Neural cell (in vitro differentiated cells): Measurements from ENCODE around the gene GAB2. TPM values are rescaled to one million over a fixed set of nuclear protein-coding genes. Genes with fewer than 3 reads are reported as not detected.

Source experiments
- H2AFZ ChIP-seq: fragments of 200-600, 300-800 bp; sonication (generic), shearing (Covaris generic); 2 replicates; pipeline ENCODE4 v1.6.0; 2014; ENCODE audit warnings: low read depth, mild to moderate bottlenecking, antibody characterized with exemption, low read length, moderate library complexity
- H3F3A ChIP-seq: fragments of 200-600 bp; shearing (Covaris generic); 2 replicates; pipeline ENCODE4 v1.6.1; 2016; ENCODE audit warnings: mild to moderate bottlenecking, moderate library complexity, mixed read lengths, antibody characterized with exemption, low read length; ENCODE audit not compliant: insufficient read depth, poor library complexity, severe bottlenecking
- H3K27ac ChIP-seq: fragments of 200-600, 300-800 bp; sonication (generic), shearing (Covaris generic); 2 replicates; pipeline ENCODE4 v1.5.1; 2014; ENCODE audit warnings: mild to moderate bottlenecking, low read length, moderate library complexity
- H3K27me3 ChIP-seq: fragments of 300-800, 200-600 bp; sonication (generic), shearing (Covaris generic); 2 replicates; pipeline ENCODE4 v1.6.0; 2014; ENCODE audit warnings: mild to moderate bottlenecking, low read depth, low read length, moderate library complexity; ENCODE audit not compliant: insufficient read depth
- H3K36me3 ChIP-seq: fragments of 300-800, 200-600 bp; sonication (generic), shearing (Covaris generic); 2 replicates; pipeline ENCODE4 v1.5.1; 2014; ENCODE audit warnings: mild to moderate bottlenecking, antibody characterized with exemption, low read length, moderate library complexity; ENCODE audit not compliant: insufficient read depth
- H3K4me2 ChIP-seq: fragments of 300-800, 200-600 bp; sonication (generic), shearing (Covaris generic); 2 replicates; pipeline ENCODE4 v1.6.0; 2014; ENCODE audit warnings: mild to moderate bottlenecking, low read length
- H3K4me3 ChIP-seq: fragments of 300-800, 200-600 bp; sonication (generic), shearing (Covaris generic); 2 replicates; pipeline ENCODE4 v1.5.1; 2014; ENCODE audit warnings: mild to moderate bottlenecking, low read length, moderate library complexity
- H3K79me2 ChIP-seq: fragments of 200-600 bp; shearing (Covaris generic); replicated peaks from 2 replicates; pipeline ENCODE4 v1.6.0; 2014; ENCODE audit warnings: mild to moderate bottlenecking, low read length, moderate library complexity; ENCODE audit not compliant: insufficient read depth
- H3K9ac ChIP-seq: fragments of 300-800, 200-600 bp; sonication (generic), shearing (Covaris generic); 2 replicates; pipeline ENCODE4 v1.6.1; 2016; ENCODE audit warnings: mild to moderate bottlenecking, low read length, mixed read lengths
- H3K9me2 ChIP-seq: fragments of 200-600 bp; shearing (Covaris generic); 2 replicates; pipeline ENCODE4 v1.6.1; 2016; ENCODE audit warnings: mild to moderate bottlenecking, low read length, mixed read lengths; ENCODE audit not compliant: insufficient read depth
- H3K9me3 ChIP-seq: fragments of 200-600, 300-800 bp; sonication (generic), shearing (Covaris generic); 2 replicates; pipeline ENCODE4 v1.6.1; 2016; ENCODE audit warnings: mild to moderate bottlenecking, mixed run types, low read length, moderate library complexity, mixed read lengths
- H4K20me1 ChIP-seq: fragments of 200-600 bp; shearing (Covaris generic); 2 replicates; pipeline ENCODE4 v1.6.1; 2016; ENCODE audit warnings: mild to moderate bottlenecking, mixed run types; ENCODE audit not compliant: insufficient read depth
- EP300 ChIP-seq: fragments of 450-650 bp; conservative IDR thresholded peaks from 2 replicates; pipeline ENCODE4 v1.6.1; 2014; ENCODE audit warnings: antibody characterized with exemption, mild to moderate bottlenecking, moderate library complexity; ENCODE audit not compliant: poor library complexity, severe bottlenecking
- EZH2 ChIP-seq: fragments of 200-600, 300-800 bp; shearing (Covaris generic), sonication (generic); IDR thresholded peaks from 2 replicates; pipeline ENCODE4 v1.6.1; 2014; ENCODE audit warnings: antibody characterized with exemption, low read length, borderline replicate concordance, mild to moderate bottlenecking; ENCODE audit not compliant: insufficient read depth, poor library complexity, severe bottlenecking
- MXI1 ChIP-seq: fragments of 450-650 bp; conservative IDR thresholded peaks from 2 replicates; pipeline ENCODE4 v1.6.1; 2014; ENCODE audit warnings: antibody characterized with exemption, mild to moderate bottlenecking; ENCODE audit not compliant: poor library complexity, severe bottlenecking
- POLR2AphosphoS5 ChIP-seq: IDR thresholded peaks from 2 replicates; pipeline ENCODE4 v1.6.1; 2012
- RAD21 ChIP-seq: fragments of 450-650 bp; conservative IDR thresholded peaks from 2 replicates; pipeline ENCODE4 v1.6.1; 2014; ENCODE audit warnings: antibody characterized with exemption, mild to moderate bottlenecking, moderate library complexity
- SMC3 ChIP-seq: fragments of 450-650 bp; conservative IDR thresholded peaks from 2 replicates; pipeline ENCODE4 v1.6.1; 2014; ENCODE audit warnings: antibody characterized with exemption, mild to moderate bottlenecking, moderate library complexity; ENCODE audit not compliant: poor library complexity
- TAF1 ChIP-seq: IDR thresholded peaks from 2 replicates; pipeline ENCODE4 v1.6.1; 2012; ENCODE audit warnings: low read depth
- polyA plus RNA-seq: library from polyadenylated mRNA; depleted of rRNA; stranded (reverse); fragments of >200 nt; gene quantifications from 2 replicates; pipeline ENCODE4 v1.2.3, GENCODE V29; 2014
- TF ChIP-seq, protein P1 (sequence below): IDR thresholded peaks from 2 replicates; pipeline ENCODE4 v1.6.1; 2012; ENCODE audit warnings: borderline replicate concordance
- TF ChIP-seq, protein P2 (sequence below): fragments of 450-650 bp; IDR thresholded peaks from 2 replicates; pipeline ENCODE4 v1.5.1; 2014; ENCODE audit warnings: antibody characterized with exemption, mild to moderate bottlenecking, moderate library complexity; ENCODE audit not compliant: poor library complexity, severe bottlenecking

Gene GAB2
- polyA plus RNA-seq, 1 donor from 2014 or later = 21.9 TPM

DNA sequence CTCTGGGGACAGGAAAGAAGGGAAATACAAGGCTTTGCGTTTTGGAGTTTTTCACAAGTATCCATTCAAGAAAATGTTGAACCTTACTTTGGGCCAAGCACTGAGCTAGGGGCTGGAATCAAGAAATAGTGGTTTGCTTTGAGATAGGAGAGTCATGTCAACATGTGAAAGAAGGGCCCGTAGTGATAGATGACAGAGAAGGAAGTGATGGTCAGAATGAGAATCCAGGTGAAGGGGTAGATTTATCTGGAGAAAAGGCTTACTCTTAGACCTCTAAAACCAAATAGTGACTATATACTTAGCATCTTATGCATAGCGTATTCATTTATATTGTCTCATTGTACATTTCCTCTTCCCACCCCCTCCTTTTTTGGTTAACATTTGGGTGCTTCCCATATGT, 87.3 kb downstream of the GAB2 start:
- Histone ChIP-seq H3K4me2 (no peak overlapping the region), H3K9me3 (no peaks in the 10 kb centered on the region), H3K27ac (no peak overlapping the region), H3K9ac (no peak overlapping the region), H3K79me2 (peaks cover 16% of the 10 kb centered on the region), H3K4me3 (no peak overlapping the region), H3K9me2 (no peaks in the 10 kb centered on the region), H3K36me3 (no peaks in the 10 kb centered on the region), H3F3A (no peaks in the 10 kb centered on the region), H4K20me1 (no peaks in the 10 kb centered on the region), H3K27me3 (no peaks in the 10 kb centered on the region), H2AFZ (no peak overlapping the region)
- TF ChIP-seq TAF1 = no peak
- TF ChIP-seq, protein P1, sequence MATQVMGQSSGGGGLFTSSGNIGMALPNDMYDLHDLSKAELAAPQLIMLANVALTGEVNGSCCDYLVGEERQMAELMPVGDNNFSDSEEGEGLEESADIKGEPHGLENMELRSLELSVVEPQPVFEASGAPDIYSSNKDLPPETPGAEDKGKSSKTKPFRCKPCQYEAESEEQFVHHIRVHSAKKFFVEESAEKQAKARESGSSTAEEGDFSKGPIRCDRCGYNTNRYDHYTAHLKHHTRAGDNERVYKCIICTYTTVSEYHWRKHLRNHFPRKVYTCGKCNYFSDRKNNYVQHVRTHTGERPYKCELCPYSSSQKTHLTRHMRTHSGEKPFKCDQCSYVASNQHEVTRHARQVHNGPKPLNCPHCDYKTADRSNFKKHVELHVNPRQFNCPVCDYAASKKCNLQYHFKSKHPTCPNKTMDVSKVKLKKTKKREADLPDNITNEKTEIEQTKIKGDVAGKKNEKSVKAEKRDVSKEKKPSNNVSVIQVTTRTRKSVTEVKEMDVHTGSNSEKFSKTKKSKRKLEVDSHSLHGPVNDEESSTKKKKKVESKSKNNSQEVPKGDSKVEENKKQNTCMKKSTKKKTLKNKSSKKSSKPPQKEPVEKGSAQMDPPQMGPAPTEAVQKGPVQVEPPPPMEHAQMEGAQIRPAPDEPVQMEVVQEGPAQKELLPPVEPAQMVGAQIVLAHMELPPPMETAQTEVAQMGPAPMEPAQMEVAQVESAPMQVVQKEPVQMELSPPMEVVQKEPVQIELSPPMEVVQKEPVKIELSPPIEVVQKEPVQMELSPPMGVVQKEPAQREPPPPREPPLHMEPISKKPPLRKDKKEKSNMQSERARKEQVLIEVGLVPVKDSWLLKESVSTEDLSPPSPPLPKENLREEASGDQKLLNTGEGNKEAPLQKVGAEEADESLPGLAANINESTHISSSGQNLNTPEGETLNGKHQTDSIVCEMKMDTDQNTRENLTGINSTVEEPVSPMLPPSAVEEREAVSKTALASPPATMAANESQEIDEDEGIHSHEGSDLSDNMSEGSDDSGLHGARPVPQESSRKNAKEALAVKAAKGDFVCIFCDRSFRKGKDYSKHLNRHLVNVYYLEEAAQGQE = no peak
- TF ChIP-seq EP300 = no peak
- TF ChIP-seq EZH2 = no peak
- TF ChIP-seq MXI1 = no peak
- no peak for TF ChIP-seq SMC3
- TF ChIP-seq RAD21 = no peak
- TF ChIP-seq POLR2AphosphoS5 = no peak
- TF ChIP-seq, protein P2, sequence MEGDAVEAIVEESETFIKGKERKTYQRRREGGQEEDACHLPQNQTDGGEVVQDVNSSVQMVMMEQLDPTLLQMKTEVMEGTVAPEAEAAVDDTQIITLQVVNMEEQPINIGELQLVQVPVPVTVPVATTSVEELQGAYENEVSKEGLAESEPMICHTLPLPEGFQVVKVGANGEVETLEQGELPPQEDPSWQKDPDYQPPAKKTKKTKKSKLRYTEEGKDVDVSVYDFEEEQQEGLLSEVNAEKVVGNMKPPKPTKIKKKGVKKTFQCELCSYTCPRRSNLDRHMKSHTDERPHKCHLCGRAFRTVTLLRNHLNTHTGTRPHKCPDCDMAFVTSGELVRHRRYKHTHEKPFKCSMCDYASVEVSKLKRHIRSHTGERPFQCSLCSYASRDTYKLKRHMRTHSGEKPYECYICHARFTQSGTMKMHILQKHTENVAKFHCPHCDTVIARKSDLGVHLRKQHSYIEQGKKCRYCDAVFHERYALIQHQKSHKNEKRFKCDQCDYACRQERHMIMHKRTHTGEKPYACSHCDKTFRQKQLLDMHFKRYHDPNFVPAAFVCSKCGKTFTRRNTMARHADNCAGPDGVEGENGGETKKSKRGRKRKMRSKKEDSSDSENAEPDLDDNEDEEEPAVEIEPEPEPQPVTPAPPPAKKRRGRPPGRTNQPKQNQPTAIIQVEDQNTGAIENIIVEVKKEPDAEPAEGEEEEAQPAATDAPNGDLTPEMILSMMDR = no peak

DNA sequence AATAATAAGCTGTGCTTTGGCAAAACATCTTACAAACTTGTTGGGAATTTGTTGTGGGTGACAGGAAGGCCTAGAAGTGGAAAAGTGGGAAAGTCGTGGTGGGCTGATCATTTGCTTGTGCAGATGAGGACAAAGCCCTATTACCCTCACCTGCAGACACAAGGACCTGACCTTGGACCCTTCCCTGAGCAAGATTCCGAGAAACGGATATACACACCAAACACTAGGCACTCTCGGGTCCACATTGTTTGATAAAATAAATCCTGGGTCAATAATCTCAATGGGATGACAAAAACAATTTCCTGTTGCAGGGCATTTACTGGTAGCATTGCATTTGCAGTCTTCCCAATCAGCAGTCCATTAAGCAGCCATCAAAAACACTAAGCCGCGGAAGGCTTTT, 89.7 kb downstream of the GAB2 start:
- peaks cover 25% of the 10 kb centered on the region for H3K79me2 ChIP-seq
- no peaks in the 10 kb centered on the region for H4K20me1 ChIP-seq
- no peak overlapping the region for H3K9ac ChIP-seq
- no peak overlapping the region for H3K27ac ChIP-seq
- H2AFZ ChIP-seq = no peak overlapping the region
- H3K4me2 ChIP-seq = no peak overlapping the region
- H3K9me2 ChIP-seq = no peaks in the 10 kb centered on the region
- H3K36me3 ChIP-seq = no peaks in the 10 kb centered on the region
- TF ChIP-seq TAF1 (no peak), RAD21 (no peak), EP300 (no peak), EZH2 (no peak), POLR2AphosphoS5 (no peak), SMC3 (no peak), MXI1 (no peak)
- TF ChIP-seq, protein P2 = no peak
- TF ChIP-seq, protein P1 = no peak
- H3K4me3 ChIP-seq = no peak overlapping the region
- no peaks in the 10 kb centered on the region for H3K9me3 ChIP-seq
- no peaks in the 10 kb centered on the region for H3K27me3 ChIP-seq
- no peaks in the 10 kb centered on the region for H3F3A ChIP-seq
